ENCODE measurements around the gene THUMPD2.

The THUMPD2 gene

GRCh38 chr2:39703181-39703872 lies 75.7 kb downstream of the THUMPD2 start:
- no peak for TF ChIP-seq FOXM1 (IDR thresholded peaks at IDR 0.05; ENCODE audit: borderline replicate concordance, low read depth)

- TF ChIP-seq NFIC (IDR thresholded peaks at IDR 0.05): no peak
- no peak for TF ChIP-seq REST (IDR thresholded peaks at IDR 0.05; ENCODE audit: low read depth)
Observed at GRCh38 chr2:39701137-39701536, 77.9 kb downstream of the THUMPD2 start.

GRCh38 chr2:39697454-39697853 lies 81.6 kb downstream of the THUMPD2 start:
- TF ChIP-seq EP300 (IDR thresholded peaks at IDR 0.05; ENCODE audit: borderline replicate concordance) (no peak), REST (IDR thresholded peaks at IDR 0.05; ENCODE audit: low read depth) (no peak), CREB1 (IDR thresholded peaks at IDR 0.05; ENCODE audit: low read depth) (no peak), TCF12 (IDR thresholded peaks at IDR 0.05; ENCODE audit: low read depth) (no peak), YY1 (IDR thresholded peaks at IDR 0.05; ENCODE audit: low read depth) (no peak), USF1 (IDR thresholded peaks at IDR 0.05) (no peak), TEAD4 (IDR thresholded peaks at IDR 0.05) (no peak), FOXM1 (IDR thresholded peaks at IDR 0.05; ENCODE audit: borderline replicate concordance, low read depth) (no peak), MAX (IDR thresholded peaks at IDR 0.05) (no peak), CEBPB (IDR thresholded peaks at IDR 0.05) (no peak), RAD21 (IDR thresholded peaks at IDR 0.05; ENCODE audit: low read depth) (no peak), TAF1 (IDR thresholded peaks at IDR 0.05; ENCODE audit: low read depth) (no peak), ZBTB7A (IDR thresholded peaks at IDR 0.05; ENCODE audit: low read depth) (no peak), NFIC (IDR thresholded peaks at IDR 0.05) (no peak), EGR1 (IDR thresholded peaks at IDR 0.05) (no peak)

- TF ChIP-seq NFIC (IDR thresholded peaks at IDR 0.05) (no peak), RAD21 (IDR thresholded peaks at IDR 0.05; ENCODE audit: low read depth) (peak; percentile 67)
Observed at GRCh38 chr2:39696838-39697237, 82.2 kb downstream of the THUMPD2 start.

GRCh38 chr2:39696101-39696553 lies 82.9 kb downstream of the THUMPD2 start:
- TF ChIP-seq TEAD4 (IDR thresholded peaks at IDR 0.05): peak; percentile 83
- peak; percentile 91 for TF ChIP-seq NFIC (IDR thresholded peaks at IDR 0.05)
- TF ChIP-seq REST (IDR thresholded peaks at IDR 0.05; ENCODE audit: low read depth): no peak
- TF ChIP-seq RAD21 (IDR thresholded peaks at IDR 0.05; ENCODE audit: low read depth): no peak; the same call in 1 of the 2 replicates
- TF ChIP-seq YY1 (IDR thresholded peaks at IDR 0.05; ENCODE audit: low read depth): peak; percentile 67; the same call in 1 of the 2 replicates
- TF ChIP-seq CEBPB (IDR thresholded peaks at IDR 0.05): peak; percentile 79
- TF ChIP-seq EGR1 (IDR thresholded peaks at IDR 0.05): no peak
- TF ChIP-seq MAX (IDR thresholded peaks at IDR 0.05): peak; percentile 73
- TF ChIP-seq ZBTB7A (IDR thresholded peaks at IDR 0.05; ENCODE audit: low read depth): no peak
- peak; percentile 90 for TF ChIP-seq EP300 (IDR thresholded peaks at IDR 0.05; ENCODE audit: borderline replicate concordance)
- TF ChIP-seq USF1 (IDR thresholded peaks at IDR 0.05): no peak
- TF ChIP-seq FOXM1 (IDR thresholded peaks at IDR 0.05; ENCODE audit: borderline replicate concordance, low read depth): peak; percentile 84
- no peak for TF ChIP-seq TAF1 (IDR thresholded peaks at IDR 0.05; ENCODE audit: low read depth)
- TF ChIP-seq TCF12 (IDR thresholded peaks at IDR 0.05; ENCODE audit: low read depth): peak; percentile 88
- no peak for TF ChIP-seq CREB1 (IDR thresholded peaks at IDR 0.05; ENCODE audit: low read depth)
